HCT116 (cell line): Measurements from ENCODE around the gene LARP4.

Source experiments
- ATF3 ChIP-seq: IDR thresholded peaks from 2 replicates; pipeline ENCODE4 v1.6.1; 2012
- EGR1 ChIP-seq: IDR thresholded peaks from 2 replicates; pipeline ENCODE4 v1.6.1; 2012; ENCODE audit warnings: low read depth
- ELF1 ChIP-seq: IDR thresholded peaks from 2 replicates; pipeline ENCODE4 v1.6.1; 2012; ENCODE audit warnings: low read depth, borderline replicate concordance
- EZH2 ChIP-seq: fragments of 200-600 bp; sonication (generic); IDR thresholded peaks from 2 replicates; pipeline ENCODE4 v1.6.1; 2017; ENCODE audit warnings: antibody characterized with exemption, mixed run types
- EZH2phosphoT487 ChIP-seq: fragments of 200-600 bp; IDR thresholded peaks from 2 replicates; pipeline ENCODE4 v1.6.1; 2018; ENCODE audit warnings: antibody characterized with exemption, borderline replicate concordance
- JUND ChIP-seq: IDR thresholded peaks from 2 replicates; pipeline ENCODE4 v1.6.1; 2012
- POLR2A ChIP-seq: IDR thresholded peaks from 2 replicates; pipeline ENCODE4 v1.7.0; 2011; ENCODE audit warnings: borderline replicate concordance; ENCODE audit not compliant: insufficient read depth, insufficient read length; ENCODE audit errors: extremely low read depth
- POLR2AphosphoS5 ChIP-seq: IDR thresholded peaks from 2 replicates; pipeline ENCODE4 v1.6.1; 2011; ENCODE audit warnings: mild to moderate bottlenecking, low read depth, low read length, moderate library complexity
- RAD21 ChIP-seq: IDR thresholded peaks from 2 replicates; pipeline ENCODE4 v1.6.1; 2012; ENCODE audit warnings: low read depth, mild to moderate bottlenecking
- REST ChIP-seq: IDR thresholded peaks from 2 replicates; pipeline ENCODE4 v1.6.1; 2012; ENCODE audit warnings: low read depth
- ZNF274 ChIP-seq: fragments of 200-500 bp; sonication (Bioruptor generic); IDR thresholded peaks from 2 replicates; pipeline ENCODE4 v1.6.1; 2014; ENCODE audit warnings: mild to moderate bottlenecking, low read depth, low read length, inconsistent platforms
- TF ChIP-seq, protein P1 (sequence below), 3 experiments: fragments of 200-600 bp in 1 of 3; sonication (generic) in 1 of 3; IDR thresholded peaks in 2 of 3; conservative IDR thresholded peaks in 1 of 3; 2 replicates each; pipeline ENCODE4 v1.5.1; 2012 to 2017; ENCODE audit warnings: low read depth in 2 of 3, low read length in 2 of 3, antibody characterized with exemption in 1 of 3, borderline replicate concordance in 1 of 3, control low read depth in 1 of 3, mild to moderate bottlenecking in 1 of 3, mixed read lengths in 1 of 3, mixed run types in 1 of 3, moderate library complexity in 1 of 3; ENCODE audit not compliant: insufficient read depth in 1 of 3
- TF ChIP-seq, protein P2 (sequence below): IDR thresholded peaks from 2 replicates; pipeline ENCODE4 v1.6.1; 2012

GRCh38 chr12:50362671-50363070 is 38.0 kb upstream of the LARP4 start:
- no peak for TF ChIP-seq POLR2AphosphoS5
- no peak for TF ChIP-seq ATF3
- TF ChIP-seq ZNF274 = no peak
- TF ChIP-seq EGR1 = no peak
- TF ChIP-seq RAD21 = no peak
- TF ChIP-seq, protein P1, sequence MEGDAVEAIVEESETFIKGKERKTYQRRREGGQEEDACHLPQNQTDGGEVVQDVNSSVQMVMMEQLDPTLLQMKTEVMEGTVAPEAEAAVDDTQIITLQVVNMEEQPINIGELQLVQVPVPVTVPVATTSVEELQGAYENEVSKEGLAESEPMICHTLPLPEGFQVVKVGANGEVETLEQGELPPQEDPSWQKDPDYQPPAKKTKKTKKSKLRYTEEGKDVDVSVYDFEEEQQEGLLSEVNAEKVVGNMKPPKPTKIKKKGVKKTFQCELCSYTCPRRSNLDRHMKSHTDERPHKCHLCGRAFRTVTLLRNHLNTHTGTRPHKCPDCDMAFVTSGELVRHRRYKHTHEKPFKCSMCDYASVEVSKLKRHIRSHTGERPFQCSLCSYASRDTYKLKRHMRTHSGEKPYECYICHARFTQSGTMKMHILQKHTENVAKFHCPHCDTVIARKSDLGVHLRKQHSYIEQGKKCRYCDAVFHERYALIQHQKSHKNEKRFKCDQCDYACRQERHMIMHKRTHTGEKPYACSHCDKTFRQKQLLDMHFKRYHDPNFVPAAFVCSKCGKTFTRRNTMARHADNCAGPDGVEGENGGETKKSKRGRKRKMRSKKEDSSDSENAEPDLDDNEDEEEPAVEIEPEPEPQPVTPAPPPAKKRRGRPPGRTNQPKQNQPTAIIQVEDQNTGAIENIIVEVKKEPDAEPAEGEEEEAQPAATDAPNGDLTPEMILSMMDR (IDR thresholded peaks at IDR 0.05 in 2 of 3, conservative IDR thresholded peaks at IDR 0.05 in 1 of 3; ENCODE audit: borderline replicate concordance in 1 of 3, insufficient read depth in 1 of 3, low read depth in 2 of 3, low read length in 2 of 3) = no peak
- TF ChIP-seq JUND = no peak
- TF ChIP-seq EZH2 = no peak
- TF ChIP-seq EZH2phosphoT487 = no peak
- TF ChIP-seq ELF1 = no peak
- no peak for TF ChIP-seq REST
- TF ChIP-seq, protein P2, sequence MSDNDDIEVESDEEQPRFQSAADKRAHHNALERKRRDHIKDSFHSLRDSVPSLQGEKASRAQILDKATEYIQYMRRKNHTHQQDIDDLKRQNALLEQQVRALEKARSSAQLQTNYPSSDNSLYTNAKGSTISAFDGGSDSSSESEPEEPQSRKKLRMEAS = no peak
- TF ChIP-seq POLR2A = no peak
